ENCODE data around the gene FHIT. TPM values are rescaled to one million over a fixed set of nuclear protein-coding genes. Genes with fewer than 3 reads are reported as not detected.

Gene FHIT
- total RNA-seq, 2 experiments from 2014 or later, result 86.0 to 90.6 TPM

- no peak overlapping the region for H3K27ac Mint-ChIP-seq
- no peak overlapping the region for H3K4me3 ChIP-seq (ENCODE audit: low read length)
- H3K27me3 Mint-ChIP-seq, result no peaks in the 10 kb centered on the region
- H3K4me1 Mint-ChIP-seq (ENCODE audit: low read depth), result peaks cover 25% of the 10 kb centered on the region
- no peaks in the 10 kb centered on the region for H3K9me3 ChIP-seq (ENCODE audit: control insufficient read depth in 1 of 2, insufficient read depth in 1 of 2, low read length in 2 of 2)
- no peaks in the 10 kb centered on the region for H3K27me3 ChIP-seq (ENCODE audit: control insufficient read depth in 1 of 2, insufficient read depth in 2 of 2, low read length in 2 of 2)
- H3K36me3 Mint-ChIP-seq (ENCODE audit: low read depth), result no peaks in the 10 kb centered on the region
- intact Hi-C loops (cut with DNase I, micrococcal nuclease), result no loop called here
- H3K27ac ChIP-seq (ENCODE audit: low read depth in 1 of 2, low read length in 2 of 2), result no peak overlapping the region
- H3K9me3 Mint-ChIP-seq, result no peaks in the 10 kb centered on the region
- ATAC-seq (ENCODE audit: poor library complexity) (no peak), DNase-seq (no peak)
- ChIA-PET POLR2A (no interaction called here), CTCF (no interaction called here)
- no peaks in the 10 kb centered on the region for H3K4me1 ChIP-seq (ENCODE audit: insufficient read depth, low read length)
- no peak overlapping the region for H3K4me3 Mint-ChIP-seq
- no peak for TF ChIP-seq CTCF (IDR thresholded peaks at IDR 0.05)
- no peaks in the 10 kb centered on the region for H3K36me3 ChIP-seq (ENCODE audit: insufficient read depth, low read length)
Measured at GRCh38 chr3:61108247-61109019, 142.8 kb downstream of the FHIT start.

GRCh38 chr3:61094608-61095007, 156.6 kb downstream of the FHIT start:
- Histone ChIP-seq H3K4me3 (ENCODE audit: low read length) (no peak overlapping the region), H3K36me3 (ENCODE audit: insufficient read depth, low read length) (no peaks in the 10 kb centered on the region), H3K27me3 (ENCODE audit: control insufficient read depth in 1 of 2, insufficient read depth in 2 of 2, low read length in 2 of 2) (no peaks in the 10 kb centered on the region), H3K27ac (ENCODE audit: low read depth in 1 of 2, low read length in 2 of 2) (no peak overlapping the region), H3K9me3 (ENCODE audit: control insufficient read depth in 1 of 2, insufficient read depth in 1 of 2, low read length in 2 of 2) (no peaks in the 10 kb centered on the region), H3K4me1 (ENCODE audit: insufficient read depth, low read length) (no peaks in the 10 kb centered on the region)
- no peaks in the 10 kb centered on the region for H3K36me3 Mint-ChIP-seq (ENCODE audit: low read depth)
- H3K4me1 Mint-ChIP-seq (ENCODE audit: low read depth), result no peaks in the 10 kb centered on the region
- ChIA-PET POLR2A (no interaction called here), CTCF (no interaction called here)
- H3K27me3 Mint-ChIP-seq, result no peaks in the 10 kb centered on the region
- H3K4me3 Mint-ChIP-seq, result no peak overlapping the region
- intact Hi-C loops (cut with DNase I, micrococcal nuclease), result no loop called here
- DNase-seq (no peak), ATAC-seq (ENCODE audit: poor library complexity) (no peak)
- H3K27ac Mint-ChIP-seq, result no peak overlapping the region
- H3K9me3 Mint-ChIP-seq, result peaks cover 3% of the 10 kb centered on the region
- TF ChIP-seq CTCF (IDR thresholded peaks at IDR 0.05), result no peak

- intact Hi-C loops (cut with DNase I, micrococcal nuclease), result no loop called here
- no peaks in the 10 kb centered on the region for H3K4me1 Mint-ChIP-seq (ENCODE audit: low read depth)
- no peak overlapping the region for H3K4me3 ChIP-seq (ENCODE audit: low read length)
- H3K9me3 ChIP-seq (ENCODE audit: control insufficient read depth in 1 of 2, insufficient read depth in 1 of 2, low read length in 2 of 2), result no peaks in the 10 kb centered on the region
- H3K27ac Mint-ChIP-seq, result no peak overlapping the region
- CTCF ChIA-PET, result no interaction called here
- no peak overlapping the region for H3K4me3 Mint-ChIP-seq
- H3K4me1 ChIP-seq (ENCODE audit: insufficient read depth, low read length), result no peaks in the 10 kb centered on the region
- H3K27me3 Mint-ChIP-seq, result no peaks in the 10 kb centered on the region
- no peak for DNase-seq
- H3K27ac ChIP-seq (ENCODE audit: low read depth in 1 of 2, low read length in 2 of 2), result no peak overlapping the region
- H3K27me3 ChIP-seq (ENCODE audit: control insufficient read depth in 1 of 2, insufficient read depth in 2 of 2, low read length in 2 of 2), result no peaks in the 10 kb centered on the region
- peaks cover 3% of the 10 kb centered on the region for H3K9me3 Mint-ChIP-seq
- POLR2A ChIA-PET, result no interaction called here
- no peak for TF ChIP-seq CTCF (IDR thresholded peaks at IDR 0.05)
- no peak for ATAC-seq (ENCODE audit: poor library complexity)
- no peaks in the 10 kb centered on the region for H3K36me3 ChIP-seq (ENCODE audit: insufficient read depth, low read length)
- no peaks in the 10 kb centered on the region for H3K36me3 Mint-ChIP-seq (ENCODE audit: low read depth)
Measured at GRCh38 chr3:61093364-61093763, 157.9 kb downstream of the FHIT start.

Data from CD4-positive, alpha-beta T cell (primary cell).